ENCODE data around the gene NECAP2. TPM values are rescaled to one million over a fixed set of nuclear protein-coding genes. Genes with fewer than 3 reads are reported as not detected.

NECAP2 gene
- total RNA-seq, 1 donor from 2014 or later: 48.2 TPM

DNA sequence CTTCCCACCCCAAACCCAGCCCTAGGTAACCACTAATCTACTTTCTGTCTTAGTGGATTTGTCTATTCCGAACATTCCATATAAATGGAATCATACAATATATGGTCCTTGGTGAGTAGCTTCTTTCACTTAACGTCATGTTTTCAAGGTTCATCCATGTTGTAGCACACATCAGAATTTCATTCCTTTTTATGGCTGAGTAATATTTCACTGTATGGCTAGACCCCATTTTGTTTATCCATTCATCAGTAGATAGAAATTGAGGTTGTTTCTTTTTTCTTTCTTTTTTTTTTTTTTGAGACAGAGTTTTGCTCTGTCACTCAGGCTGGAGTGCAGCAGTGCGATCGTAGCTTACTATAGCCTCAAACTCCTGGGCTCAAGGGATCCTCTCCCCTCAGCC is 6.5 kb upstream of the NECAP2 start:
- no peaks in the 10 kb centered on the region for H3K9me3 Mint-ChIP-seq
- H3K27ac Mint-ChIP-seq: no peak overlapping the region
- H3K4me1 Mint-ChIP-seq (ENCODE audit: unreplicated experiment): peaks cover 4% of the 10 kb centered on the region
- H3K36me3 Mint-ChIP-seq: no peaks in the 10 kb centered on the region
- no peak for DNase-seq (ENCODE audit: extremely low spot score, unreplicated experiment)
- TF ChIP-seq, protein P1, sequence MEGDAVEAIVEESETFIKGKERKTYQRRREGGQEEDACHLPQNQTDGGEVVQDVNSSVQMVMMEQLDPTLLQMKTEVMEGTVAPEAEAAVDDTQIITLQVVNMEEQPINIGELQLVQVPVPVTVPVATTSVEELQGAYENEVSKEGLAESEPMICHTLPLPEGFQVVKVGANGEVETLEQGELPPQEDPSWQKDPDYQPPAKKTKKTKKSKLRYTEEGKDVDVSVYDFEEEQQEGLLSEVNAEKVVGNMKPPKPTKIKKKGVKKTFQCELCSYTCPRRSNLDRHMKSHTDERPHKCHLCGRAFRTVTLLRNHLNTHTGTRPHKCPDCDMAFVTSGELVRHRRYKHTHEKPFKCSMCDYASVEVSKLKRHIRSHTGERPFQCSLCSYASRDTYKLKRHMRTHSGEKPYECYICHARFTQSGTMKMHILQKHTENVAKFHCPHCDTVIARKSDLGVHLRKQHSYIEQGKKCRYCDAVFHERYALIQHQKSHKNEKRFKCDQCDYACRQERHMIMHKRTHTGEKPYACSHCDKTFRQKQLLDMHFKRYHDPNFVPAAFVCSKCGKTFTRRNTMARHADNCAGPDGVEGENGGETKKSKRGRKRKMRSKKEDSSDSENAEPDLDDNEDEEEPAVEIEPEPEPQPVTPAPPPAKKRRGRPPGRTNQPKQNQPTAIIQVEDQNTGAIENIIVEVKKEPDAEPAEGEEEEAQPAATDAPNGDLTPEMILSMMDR (conservative IDR thresholded peaks at IDR 0.05): no peak
- no peak overlapping the region for H3K4me3 Mint-ChIP-seq
- peaks cover 7% of the 10 kb centered on the region for H3K27me3 Mint-ChIP-seq

DNA sequence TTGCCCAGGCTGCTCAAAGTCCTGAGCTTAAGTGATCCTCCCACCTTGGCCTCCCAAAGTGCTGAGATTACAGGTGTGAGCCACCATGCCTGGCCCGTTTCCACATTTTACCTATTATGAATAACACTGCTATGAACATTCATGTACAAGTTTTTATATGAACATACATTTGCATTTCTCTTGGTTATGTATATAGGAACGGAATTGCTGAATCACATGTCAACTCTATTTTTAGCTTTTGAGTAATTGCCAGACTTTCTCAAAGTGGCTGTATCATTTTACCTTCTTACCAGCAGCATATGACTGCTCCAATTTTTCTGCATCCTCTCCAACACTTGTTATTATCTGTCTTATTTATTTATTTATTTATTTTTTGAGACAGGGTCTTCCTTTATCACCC is 6.0 kb upstream of the NECAP2 start:
- Mint-ChIP-seq H3K36me3 (no peaks in the 10 kb centered on the region), H3K4me1 (ENCODE audit: unreplicated experiment) (peaks cover 4% of the 10 kb centered on the region), H3K27ac (no peak overlapping the region), H3K9me3 (no peaks in the 10 kb centered on the region), H3K27me3 (peaks cover 7% of the 10 kb centered on the region), H3K4me3 (no peak overlapping the region)
- TF ChIP-seq, protein P1 (conservative IDR thresholded peaks at IDR 0.05): no peak
- DNase-seq (ENCODE audit: extremely low spot score, unreplicated experiment): no peak

DNA sequence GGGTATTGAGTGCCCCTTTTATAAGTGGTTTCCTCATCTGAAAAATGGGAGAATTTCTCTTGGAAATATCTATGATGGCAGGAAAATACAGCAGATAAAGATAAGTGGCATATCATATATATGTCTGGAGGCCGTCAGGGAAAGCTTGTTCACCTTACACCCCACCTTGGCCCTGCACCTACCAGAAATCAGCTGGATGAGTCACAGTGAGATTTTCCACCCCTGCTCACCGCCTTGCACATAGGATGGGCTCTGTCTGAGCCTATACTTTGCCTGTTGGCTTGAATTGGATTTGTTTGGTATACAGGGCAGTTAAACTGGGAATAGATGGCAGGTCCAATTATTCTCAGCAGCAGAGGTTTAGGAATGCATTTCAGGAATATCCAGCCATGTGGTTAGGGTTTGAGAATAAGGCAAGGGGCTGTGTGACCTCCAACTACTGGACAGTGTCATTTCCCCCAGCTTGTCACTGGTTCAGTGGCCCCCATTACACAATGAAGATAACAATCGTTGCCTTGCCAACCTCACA is 3.5 kb upstream of the NECAP2 start, which contains the start of gene SPATA21:
TSS of gene SPATA21 (minus strand) at position 479 of the 529 bp plus-strand sequence. CDS start 6,053 bp downstream, outside the sequence.
- Mint-ChIP-seq H3K4me3 (no peak within 1 kb of the TSS), H3K9me3 (no peaks in the 10 kb centered on the region), H3K27ac (no peak within 1 kb of the TSS), H3K36me3 (no peaks in the 10 kb centered on the region), H3K27me3 (peaks cover 3% of the 10 kb centered on the region), H3K4me1 (ENCODE audit: unreplicated experiment) (peaks cover 7% of the 10 kb centered on the region)
- DNase-seq (ENCODE audit: extremely low spot score, unreplicated experiment): no peak
- TF ChIP-seq, protein P1 (conservative IDR thresholded peaks at IDR 0.05): no peak

DNA sequence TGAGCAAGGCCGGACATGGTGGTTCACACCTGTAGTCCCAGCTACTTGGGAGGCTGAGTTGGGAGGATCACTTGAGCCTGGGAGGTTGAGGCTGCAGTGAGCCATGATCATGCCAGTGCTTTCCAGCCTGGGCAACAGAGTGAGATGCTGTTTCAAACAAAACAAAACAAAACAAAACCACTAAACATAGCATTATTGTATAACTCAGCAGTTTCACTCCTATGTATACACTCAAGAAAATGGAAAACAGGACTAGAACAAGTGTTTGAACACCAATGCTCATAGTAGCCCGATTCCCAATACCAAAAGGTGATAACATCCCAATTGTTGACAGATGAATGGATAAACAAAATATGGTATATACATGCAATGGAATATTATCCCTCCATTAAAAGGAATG is 2.0 kb upstream of the NECAP2 start:
- Mint-ChIP-seq H3K4me1 (ENCODE audit: unreplicated experiment) (peaks cover 7% of the 10 kb centered on the region), H3K27ac (no peak overlapping the region), H3K9me3 (no peaks in the 10 kb centered on the region), H3K36me3 (no peaks in the 10 kb centered on the region), H3K27me3 (no peaks in the 10 kb centered on the region), H3K4me3 (peak overlapping the region; percentile 57)
- TF ChIP-seq, protein P1 (conservative IDR thresholded peaks at IDR 0.05): no peak
- DNase-seq (ENCODE audit: extremely low spot score, unreplicated experiment): no peak

DNA sequence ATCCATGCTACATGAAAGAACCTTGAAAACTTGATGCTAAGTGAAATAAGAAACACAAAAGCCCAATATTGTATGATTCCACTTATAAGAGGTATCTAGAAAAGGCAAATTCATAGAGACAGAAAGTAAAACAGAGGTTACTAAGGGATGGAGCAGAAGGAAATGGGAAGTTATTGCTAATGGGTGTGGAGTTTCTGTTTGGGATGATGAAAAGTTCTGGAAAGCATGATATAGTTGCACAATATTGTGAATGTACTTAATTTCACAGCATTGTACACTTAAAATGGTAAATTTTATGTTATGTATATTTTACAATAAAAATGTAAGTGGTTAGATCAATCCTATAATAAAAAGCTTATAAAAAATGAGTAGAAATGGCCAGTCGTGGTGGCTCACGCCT is 1.6 kb upstream of the NECAP2 start:
- no peaks in the 10 kb centered on the region for H3K27me3 Mint-ChIP-seq
- no peak overlapping the region for H3K27ac Mint-ChIP-seq
- H3K36me3 Mint-ChIP-seq: no peaks in the 10 kb centered on the region
- H3K4me1 Mint-ChIP-seq (ENCODE audit: unreplicated experiment): peaks cover 7% of the 10 kb centered on the region
- TF ChIP-seq, protein P1 (conservative IDR thresholded peaks at IDR 0.05): no peak
- no peaks in the 10 kb centered on the region for H3K9me3 Mint-ChIP-seq
- no peak for DNase-seq (ENCODE audit: extremely low spot score, unreplicated experiment)
- H3K4me3 Mint-ChIP-seq: peak overlapping the region; percentile 57

DNA sequence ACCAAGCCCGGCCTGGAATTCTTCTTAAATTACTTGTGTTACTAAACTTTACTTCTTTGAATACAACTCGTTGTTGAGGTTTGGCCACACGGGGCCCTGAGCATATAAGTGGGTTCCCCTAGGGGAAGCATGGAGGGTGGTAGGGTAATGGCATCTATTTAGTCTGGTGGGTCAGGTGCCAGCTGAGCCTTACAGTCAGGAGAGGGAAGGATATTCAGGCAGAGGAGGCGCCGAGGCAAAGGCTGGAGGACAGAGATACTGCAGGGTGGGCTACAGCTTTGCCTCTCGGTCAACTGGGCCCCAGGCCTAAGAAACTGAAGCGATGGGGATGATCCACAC is 424 bp upstream of the NECAP2 start:
- TF ChIP-seq, protein P1 (conservative IDR thresholded peaks at IDR 0.05): no peak
- Mint-ChIP-seq H3K4me3 (peak overlapping the region; percentile 94), H3K9me3 (no peaks in the 10 kb centered on the region), H3K36me3 (peaks cover 4% of the 10 kb centered on the region), H3K27ac (peak overlapping the region; percentile 87), H3K4me1 (ENCODE audit: unreplicated experiment) (peaks cover 7% of the 10 kb centered on the region), H3K27me3 (no peaks in the 10 kb centered on the region)
- no peak for DNase-seq (ENCODE audit: extremely low spot score, unreplicated experiment)

Measured in type B pancreatic cell (in vitro differentiated cells).